Islet precursor cell (in vitro differentiated cells): ENCODE measurements around the gene MESP1.
"Not testable (repeated sequence)": the region's sequence is repeated elsewhere in the genome, so short reads cannot be mapped to it uniquely, and the experiment has no call there.

ENCODE experiments used
- DNase-seq: peaks from one replicate; pipeline ENCODE4 v3.0.0-alpha.2; 2018

The MESP1 gene

GRCh38 chr15:89750560-89751542 is at the start of gene MESP1:
MESP1 (minus strand) TSS chr15:89751249; CDS start chr15:89751231, 18 bp downstream.
- DNase-seq, result peak; percentile 96

GRCh38 chr15:89799918-89800498 is 49.0 kb upstream of the MESP1 start:
- DNase-seq, result no peak

- DNase-seq, result no peak
Observed at GRCh38 chr15:89799011-89799911, 48.2 kb upstream of the MESP1 start.

GRCh38 chr15:89797678-89798201 is 46.7 kb upstream of the MESP1 start:
- DNase-seq, result no peak

- DNase-seq, result no peak
Observed at GRCh38 chr15:89795996-89796395, 44.9 kb upstream of the MESP1 start.

- DNase-seq, result no peak
Observed at GRCh38 chr15:89794627-89795241, 43.7 kb upstream of the MESP1 start.

GRCh38 chr15:89792106-89792805 is 41.2 kb upstream of the MESP1 start:
- no peak for DNase-seq

GRCh38 chr15:89790661-89791060 is 39.6 kb upstream of the MESP1 start:
- no peak for DNase-seq

- DNase-seq, result no peak
Observed at GRCh38 chr15:89790206-89790605, 39.2 kb upstream of the MESP1 start.

- DNase-seq, result not testable (repeated sequence)
Observed at GRCh38 chr15:89788585-89788984, 37.5 kb upstream of the MESP1 start.

- DNase-seq, result no peak
Observed at GRCh38 chr15:89787944-89788343, 36.9 kb upstream of the MESP1 start.

GRCh38 chr15:89785774-89786140 is 34.7 kb upstream of the MESP1 start:
- no peak for DNase-seq

GRCh38 chr15:89785064-89785773 is 34.2 kb upstream of the MESP1 start:
- peak; percentile 56 for DNase-seq

- DNase-seq, result no peak
Observed at GRCh38 chr15:89784686-89784960, 33.6 kb upstream of the MESP1 start.

GRCh38 chr15:89783861-89784685 is 33.0 kb upstream of the MESP1 start:
- peak; percentile 49 for DNase-seq

GRCh38 chr15:89783111-89783860 is 32.2 kb upstream of the MESP1 start:
- DNase-seq, result peak; percentile 90

GRCh38 chr15:89782619-89782950 is 31.5 kb upstream of the MESP1 start:
- DNase-seq, result not testable (repeated sequence)

- peak; percentile 97 for DNase-seq
Observed at GRCh38 chr15:89781891-89782618, 31.0 kb upstream of the MESP1 start.

GRCh38 chr15:89781055-89781454 is 30.0 kb upstream of the MESP1 start:
- peak; percentile 53 for DNase-seq
